K562 (cell line): ENCODE measurements around the gene UVRAG. TPM values are rescaled to one million over a fixed set of nuclear protein-coding genes. Genes with fewer than 3 reads are reported as not detected.
A peak's percentile ranks its signal among the peaks of the same experiment; 100 is the strongest.

Experiments used
- ATAC-seq: fragments of 200-7000 bp; cut with Tn5 transposase; 3 replicates; pipeline ENCODE4 v1.9.1; 2020; ENCODE audit warnings: moderate library complexity
- BruUV-seq: library from RNA; stranded (reverse); fragments of 400-500 nt; replicated peaks from 2 replicates; lab custom pipeline; 2021; lab: Mats Ljungman, UMichigan
- CTCF ChIA-PET: fragments of 300-600 bp; formaldehyde crosslinking; extraction: SDS; loops from one replicate; lab custom pipeline; 2021; ENCODE audit warnings: low intra/inter-chr PET ratio; lab: Yijun Ruan, JAX
- POLR2A ChIA-PET: fragments of 300-600, 350-650 bp; sonication (Branson Sonifier 250); formaldehyde crosslinking; extraction: SDS; loops from one replicate; lab custom pipeline; 2021; ENCODE audit warnings: antibody characterized with exemption, inconsistent platforms; lab: Yijun Ruan, JAX
- DNase-seq, 4 experiments: peaks; one replicate each; pipeline versions ENCODE4 v3.0.0 to v3.0.0-alpha.2; 2011 to 2018; ENCODE audit warnings: low spot score in 3 of 4, mixed read lengths in 3 of 4; ENCODE audit errors: extremely low read depth in 1 of 4
- FAIRE-seq: peaks from 2 replicates; lab custom pipeline; 2011; peaks lifted over from hg19 to GRCh38; lab: Jason Lieb, UNC
- H2AFZ ChIP-seq: 2 replicates; pipeline ENCODE4 v1.6.0; 2011; ENCODE audit warnings: low read depth, low read length, control low read depth, inconsistent platforms
- H3K27ac ChIP-seq: fragments of 200-600 bp; 3 replicates; pipeline ENCODE4 v1.8.0; 2011; ENCODE audit warnings: low read depth, mild to moderate bottlenecking, control low read depth, inconsistent platforms, low read length, moderate library complexity, mixed read lengths; ENCODE audit errors: extremely low read depth
- H3K27me3 ChIP-seq, 2 experiments: fragments of 300-600 bp in 1 of 2; 2 replicates in 1 of 2; 3 replicates in 1 of 2; pipeline versions ENCODE4 v1.6.0 to v1.8.0; 2011; ENCODE audit warnings: inconsistent platforms in 2 of 2, low read length in 2 of 2, mild to moderate bottlenecking in 1 of 2, mixed read lengths in 1 of 2, moderate library complexity in 1 of 2; ENCODE audit not compliant: control insufficient read depth in 2 of 2, insufficient read depth in 2 of 2
- H3K36me3 ChIP-seq: fragments of 300-600 bp; 3 replicates; pipeline ENCODE4 v1.8.0; 2011; ENCODE audit warnings: mild to moderate bottlenecking, low read length, inconsistent platforms; ENCODE audit not compliant: control insufficient read depth, insufficient read depth
- H3K4me1 ChIP-seq, 2 experiments: fragments of 200-600 bp in 1 of 2; replicated peaks in 1 of 2; 2 replicates in 1 of 2; 3 replicates in 1 of 2; pipeline versions ENCODE4 v1.5.1 to v1.8.0; 2011; ENCODE audit warnings: inconsistent platforms in 2 of 2, low read length in 2 of 2, mild to moderate bottlenecking in 1 of 2, mixed read lengths in 1 of 2, moderate library complexity in 1 of 2; ENCODE audit not compliant: control insufficient read depth in 2 of 2, insufficient read depth in 2 of 2
- H3K4me2 ChIP-seq: 2 replicates; pipeline ENCODE4 v1.6.1; 2011; ENCODE audit warnings: low read length, control low read depth, inconsistent platforms, mixed read lengths; ENCODE audit not compliant: insufficient read depth
- H3K4me3 ChIP-seq: fragments of 200-600 bp; sonication (generic), shearing (Covaris generic); 2 replicates; pipeline ENCODE4 v1.5.1; 2016; ENCODE audit warnings: control low read depth, inconsistent platforms
- H3K79me2 ChIP-seq: fragments of 200-600 bp; 3 replicates; pipeline ENCODE4 v1.8.0; 2011; ENCODE audit warnings: low read length, inconsistent platforms; ENCODE audit not compliant: control insufficient read depth, insufficient read depth
- H3K9ac ChIP-seq, 2 experiments: 2 replicates each; pipeline versions ENCODE4 v1.6.0 to v1.6.1; 2011; ENCODE audit warnings: low read depth in 2 of 2, low read length in 2 of 2, control low read depth in 1 of 2, inconsistent platforms in 1 of 2, mild to moderate bottlenecking in 1 of 2, mixed read lengths in 1 of 2; ENCODE audit not compliant: insufficient read depth in 1 of 2
- H3K9me1 ChIP-seq: one replicate; pipeline ENCODE4 v1.6.0; 2011; ENCODE audit warnings: inconsistent platforms, mild to moderate bottlenecking, low read length, moderate library complexity; ENCODE audit not compliant: control insufficient read depth, insufficient read depth
- H3K9me3 ChIP-seq: replicated peaks from 2 replicates; pipeline ENCODE4 v1.5.1; 2011; ENCODE audit warnings: low read depth, low read length, inconsistent platforms; ENCODE audit not compliant: control insufficient read depth, insufficient read depth
- H4K20me1 ChIP-seq: replicated peaks from 2 replicates; pipeline ENCODE4 v1.6.1; 2011; ENCODE audit warnings: low read length, inconsistent platforms, mixed read lengths; ENCODE audit not compliant: control insufficient read depth, insufficient read depth
- CHD1 ChIP-seq: fragments of 200-600 bp; sonication (generic); IDR thresholded peaks from one replicate; pipeline ENCODE4 v1.6.1; 2012; ENCODE audit warnings: mild to moderate bottlenecking, moderate library complexity, low read length, inconsistent platforms
- CREB1 ChIP-seq, 2 experiments: sonication (generic) in 1 of 2; formaldehyde crosslinking in 1 of 2; IDR thresholded peaks; 2 replicates each; pipeline versions ENCODE4 v1.6.1 to v1.8.0; 2012 to 2022; ENCODE audit warnings: inconsistent platforms in 1 of 2, mild to moderate bottlenecking in 1 of 2, missing genetic modification reagents in 1 of 2, moderate library complexity in 1 of 2
- CTCF ChIP-seq, 3 experiments: IDR thresholded peaks in 2 of 3; conservative IDR thresholded peaks in 1 of 3; 2 replicates each; pipeline ENCODE4 v1.5.1; 2011 to 2012; ENCODE audit warnings: low read length in 3 of 3, mild to moderate bottlenecking in 3 of 3, control low read depth in 2 of 3, improper control_type of control experiment in 1 of 3, inconsistent platforms in 1 of 3, low read depth in 1 of 3, mixed read lengths in 1 of 3, moderate library complexity in 1 of 3; ENCODE audit not compliant: insufficient read depth in 2 of 3
- EP300 ChIP-seq: IDR thresholded peaks from 2 replicates; pipeline ENCODE4 v1.6.1; 2012; ENCODE audit warnings: low read length, improper control_type of control experiment
- JUN ChIP-seq, 2 experiments: sonication (generic) in 1 of 2; formaldehyde crosslinking in 1 of 2; IDR thresholded peaks; 2 replicates each; pipeline versions ENCODE4 v1.6.1 to v1.8.0; 2012 to 2022; ENCODE audit warnings: borderline replicate concordance in 2 of 2, mild to moderate bottlenecking in 2 of 2, improper control_type of control experiment in 1 of 2, low read depth in 1 of 2, low read length in 1 of 2, missing genetic modification reagents in 1 of 2
- ZNF77 ChIP-seq: fragments of 250-450 bp; sonication (Bioruptor Pico); IDR thresholded peaks from 2 replicates; pipeline ENCODE4 v1.5.0; 2020
- WGBS: fragments of 100-300 bp; shearing (Covaris generic); methylation state at CpG from one replicate; pipeline ENCODE4 v1.1.6; 2016; ENCODE audit warnings: low coverage, mixed read lengths; ENCODE audit not compliant: insufficient coverage; ENCODE audit errors: missing lambda C conversion rate; 5-methylcytosine and 5-hydroxymethylcytosine counted together
- in situ Hi-C: fragments of 300-500 bp; cut with MboI; formaldehyde crosslinking; loops from 4 replicates; pipeline ENCODE4 v1.15.0; 2018; ENCODE audit warnings: inconsistent platforms, mixed read lengths
- intact Hi-C: fragments of 100-400 bp; cut with micrococcal nuclease; formaldehyde crosslinking; loops from 2 replicates; pipeline ENCODE4 v1.14.2; 2022
- polyA plus RNA-seq, 8 experiments: library from polyadenylated mRNA; depleted of rRNA in 4 of 8; stranded (reverse) in 5 of 8; unstranded in 3 of 8; fragments of >200 nt; fragmentation: Nextera tagmentation in 2 of 8; fragmentation: Illumina TruSeq in 1 of 8; extraction: Ambion mirVana in 2 of 8; extraction: Trizol in 1 of 8; gene quantifications; 2 replicates each; pipeline versions ENCODE4 v1.2.1 to v1.2.3, GENCODE V29; 2011 to 2014; ENCODE audit warnings: inconsistent platforms in 1 of 8, missing spikeins in 1 of 8
- total RNA-seq, 7 experiments: library from RNA; depleted of rRNA in 6 of 7; stranded (reverse); fragments of >200 nt in 6 of 7; fragmentation: Illumina TruSeq in 2 of 7; extraction: Trizol in 2 of 7; gene quantifications; 2 replicates each; pipeline versions ENCODE4 v1.2.1 to v1.2.3, GENCODE V29; 2011 to 2021; ENCODE audit warnings: low replicate concordance in 1 of 7
- TF ChIP-seq, protein P1 (sequence below): sonication (generic); formaldehyde crosslinking; IDR thresholded peaks from 2 replicates; pipeline ENCODE4 v1.9.0; 2022; ENCODE audit warnings: mild to moderate bottlenecking, missing genetic modification reagents
- TF ChIP-seq, protein P2 (sequence below): sonication (generic); formaldehyde crosslinking; IDR thresholded peaks from 2 replicates; pipeline ENCODE4 v1.8.1; 2023; ENCODE audit warnings: mild to moderate bottlenecking, missing genetic modification reagents

Gene UVRAG
- total and polyA plus RNA-seq, 9 of the 15 experiments (the other 6 are each of a cell fraction or from before 2014, with no cell fraction given): 3.1 to 17.8 (median 12.4) TPM

GRCh38 chr11:75768909-75769771, 45.9 kb upstream of the UVRAG start (continued):
- TF ChIP-seq CTCF (IDR thresholded peaks at IDR 0.05 in 2 of 3, conservative IDR thresholded peaks at IDR 0.05 in 1 of 3; ENCODE audit: insufficient read depth in 2 of 3, low read depth in 1 of 3, low read length in 3 of 3): peak in 1 of 3 experiments; percentile 0; a peak in 1 of 6 replicates
- no peak for TF ChIP-seq ZNF77 (CRISPR knock-in tag)
- TF ChIP-seq CREB1 (IDR thresholded peaks at IDR 0.05): no peak
- peak; percentile 7; the same call in 1 of the 2 replicates for TF ChIP-seq CREB1 (CRISPR knock-in tag; IDR thresholded peaks at IDR 0.05)

GRCh38 chr11:75770102-75770501, 44.9 kb upstream of the UVRAG start:
- ChIA-PET CTCF (no interaction called here), POLR2A (interaction anchor here (0.6 to 1.6 kb wide), 3 partner anchors 11 to 1818 kb away, joined by 3 to 4 read pairs (median 3); no protein-coding TSS in a partner anchor)
- no peak overlapping the region for H3K4me3 ChIP-seq
- no TSS peak for BruUV-seq
- intact Hi-C loops: no loop called here
- DNase-seq: no peak
- no peak overlapping the region for H3K4me2 ChIP-seq
- H3K9me1 ChIP-seq: no peaks in the 10 kb centered on the region
- WGBS: 28% methylated on average over 5 of the region's 5 CpGs
- peaks cover 7 to 10% of the 10 kb centered on the region in 2 experiments; a peak in 4 of 5 replicates for H3K27me3 ChIP-seq
- no peaks in the 10 kb centered on the region for H3K9me3 ChIP-seq
- no peak overlapping the region for H3K9ac ChIP-seq
- H3K27ac ChIP-seq: no peak overlapping the region
- no peak overlapping the region for H2AFZ ChIP-seq
- ATAC-seq: no peak
- H4K20me1 ChIP-seq: no peaks in the 10 kb centered on the region
- H3K36me3 ChIP-seq: no peaks in the 10 kb centered on the region
- peaks cover 28 to 33% of the 10 kb centered on the region in 2 experiments for H3K4me1 ChIP-seq
- H3K79me2 ChIP-seq: no peaks in the 10 kb centered on the region
- no peak for FAIRE-seq
- in situ Hi-C loops: no loop called here
- TF ChIP-seq CHD1: no peak
- TF ChIP-seq EP300: no peak
- no peak for TF ChIP-seq CREB1 (IDR thresholded peaks at IDR 0.05)
- TF ChIP-seq CREB1 (CRISPR knock-in tag; IDR thresholded peaks at IDR 0.05): no peak
- TF ChIP-seq, protein P1, sequence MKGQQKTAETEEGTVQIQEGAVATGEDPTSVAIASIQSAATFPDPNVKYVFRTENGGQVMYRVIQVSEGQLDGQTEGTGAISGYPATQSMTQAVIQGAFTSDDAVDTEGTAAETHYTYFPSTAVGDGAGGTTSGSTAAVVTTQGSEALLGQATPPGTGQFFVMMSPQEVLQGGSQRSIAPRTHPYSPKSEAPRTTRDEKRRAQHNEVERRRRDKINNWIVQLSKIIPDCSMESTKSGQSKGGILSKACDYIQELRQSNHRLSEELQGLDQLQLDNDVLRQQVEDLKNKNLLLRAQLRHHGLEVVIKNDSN (CRISPR knock-in tag): no peak
- no peak for TF ChIP-seq JUN (IDR thresholded peaks at IDR 0.05; ENCODE audit: borderline replicate concordance, low read depth, low read length)
- no peak for TF ChIP-seq JUN (CRISPR knock-in tag; IDR thresholded peaks at IDR 0.05; ENCODE audit: borderline replicate concordance)
- TF ChIP-seq, protein P2, sequence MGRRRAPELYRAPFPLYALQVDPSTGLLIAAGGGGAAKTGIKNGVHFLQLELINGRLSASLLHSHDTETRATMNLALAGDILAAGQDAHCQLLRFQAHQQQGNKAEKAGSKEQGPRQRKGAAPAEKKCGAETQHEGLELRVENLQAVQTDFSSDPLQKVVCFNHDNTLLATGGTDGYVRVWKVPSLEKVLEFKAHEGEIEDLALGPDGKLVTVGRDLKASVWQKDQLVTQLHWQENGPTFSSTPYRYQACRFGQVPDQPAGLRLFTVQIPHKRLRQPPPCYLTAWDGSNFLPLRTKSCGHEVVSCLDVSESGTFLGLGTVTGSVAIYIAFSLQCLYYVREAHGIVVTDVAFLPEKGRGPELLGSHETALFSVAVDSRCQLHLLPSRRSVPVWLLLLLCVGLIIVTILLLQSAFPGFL (CRISPR knock-in tag): no peak
